GM12873 (cell line): ENCODE results near the gene ELOVL3.

Source experiments
- TF ChIP-seq, protein P1 (sequence below): IDR thresholded peaks from 2 replicates; pipeline ENCODE4 v1.5.1; 2012; ENCODE audit warnings: low read depth, mild to moderate bottlenecking, moderate library complexity, low read length, control low read depth; ENCODE audit not compliant: insufficient read depth; ENCODE audit errors: missing control alignments

Gene ELOVL3

DNA sequence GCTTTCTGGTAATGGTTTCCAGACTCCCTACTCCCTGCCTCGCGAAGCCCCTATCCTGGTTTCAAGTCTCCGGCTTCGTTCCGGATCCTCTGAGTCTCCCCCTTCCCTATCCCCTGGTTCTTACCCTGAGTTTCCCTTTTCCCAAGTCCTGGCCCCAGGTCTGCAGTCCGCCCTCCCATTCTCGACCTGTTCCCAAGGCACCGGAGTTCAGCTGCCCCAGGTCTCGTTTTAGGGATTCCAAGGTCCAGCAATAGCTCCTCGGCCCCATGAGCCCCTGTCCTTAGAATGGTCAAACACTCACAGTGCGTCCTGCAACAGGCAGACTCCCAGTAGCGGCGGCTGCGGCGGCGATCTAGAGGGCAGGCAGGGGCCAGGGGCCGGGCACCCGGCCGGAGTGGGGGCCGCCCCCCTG is 14.9 kb downstream of the ELOVL3 start:
- TF ChIP-seq, protein P1, sequence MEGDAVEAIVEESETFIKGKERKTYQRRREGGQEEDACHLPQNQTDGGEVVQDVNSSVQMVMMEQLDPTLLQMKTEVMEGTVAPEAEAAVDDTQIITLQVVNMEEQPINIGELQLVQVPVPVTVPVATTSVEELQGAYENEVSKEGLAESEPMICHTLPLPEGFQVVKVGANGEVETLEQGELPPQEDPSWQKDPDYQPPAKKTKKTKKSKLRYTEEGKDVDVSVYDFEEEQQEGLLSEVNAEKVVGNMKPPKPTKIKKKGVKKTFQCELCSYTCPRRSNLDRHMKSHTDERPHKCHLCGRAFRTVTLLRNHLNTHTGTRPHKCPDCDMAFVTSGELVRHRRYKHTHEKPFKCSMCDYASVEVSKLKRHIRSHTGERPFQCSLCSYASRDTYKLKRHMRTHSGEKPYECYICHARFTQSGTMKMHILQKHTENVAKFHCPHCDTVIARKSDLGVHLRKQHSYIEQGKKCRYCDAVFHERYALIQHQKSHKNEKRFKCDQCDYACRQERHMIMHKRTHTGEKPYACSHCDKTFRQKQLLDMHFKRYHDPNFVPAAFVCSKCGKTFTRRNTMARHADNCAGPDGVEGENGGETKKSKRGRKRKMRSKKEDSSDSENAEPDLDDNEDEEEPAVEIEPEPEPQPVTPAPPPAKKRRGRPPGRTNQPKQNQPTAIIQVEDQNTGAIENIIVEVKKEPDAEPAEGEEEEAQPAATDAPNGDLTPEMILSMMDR, result no peak

DNA sequence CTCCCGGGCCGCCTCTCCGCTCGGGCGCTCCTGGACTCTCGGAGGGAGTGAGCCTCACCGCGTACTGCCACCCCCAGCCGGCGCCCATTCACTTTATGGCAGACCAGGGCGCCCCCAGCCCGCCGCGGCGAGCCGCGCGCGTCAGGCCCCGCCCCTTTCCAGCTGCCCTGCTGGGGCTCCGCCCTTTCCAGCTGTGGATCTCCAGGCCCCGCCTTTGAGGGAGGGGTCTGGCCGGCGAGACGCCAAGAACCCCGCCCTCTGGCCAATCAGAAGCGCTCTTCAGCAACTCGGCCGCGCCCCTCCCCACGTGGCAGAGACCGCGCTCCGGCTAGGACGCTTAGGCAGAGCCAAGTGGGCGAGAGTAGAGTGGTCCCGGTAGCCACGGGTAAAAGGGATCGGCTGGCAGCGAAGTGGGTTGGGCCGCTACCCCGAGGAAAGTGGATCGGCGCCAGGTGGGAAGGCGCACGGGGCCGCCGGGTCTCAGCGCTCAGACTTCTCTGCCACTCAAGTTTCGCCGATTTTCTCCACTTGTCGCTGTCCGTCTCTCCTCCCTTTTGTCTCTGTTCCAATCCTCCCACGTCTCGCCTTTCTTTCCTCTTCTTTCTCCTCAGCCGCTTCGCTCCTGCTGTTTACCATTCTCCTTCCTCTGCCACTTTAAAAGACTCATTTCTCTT is 15.5 kb downstream of the ELOVL3 start, which contains the start of gene PITX3:
Gene PITX3, minus strand, starts transcription at position 69 of the 674 bp plus-strand sequence. CDS start 9,432 bp downstream, outside the sequence.
- TF ChIP-seq, protein P1, result no peak

DNA sequence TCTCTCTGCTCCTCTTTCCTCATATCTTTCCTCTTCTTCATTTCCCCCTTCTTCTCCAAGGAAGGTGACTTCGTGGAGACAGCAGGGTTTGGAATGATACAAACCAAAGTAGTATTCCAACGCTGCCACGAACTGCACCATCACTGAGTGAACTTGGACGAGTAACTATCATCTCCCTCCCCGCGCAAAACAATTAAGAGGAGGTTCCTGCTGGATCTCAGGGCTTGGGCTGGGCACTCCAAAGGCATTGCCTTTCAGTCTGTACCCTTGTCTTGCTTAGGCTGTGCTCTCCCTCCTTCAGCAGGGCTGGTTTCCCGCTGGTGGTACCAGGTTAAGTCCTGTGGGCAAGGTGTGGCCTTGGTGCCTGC is 16.0 kb downstream of the ELOVL3 start:
- TF ChIP-seq, protein P1, result no peak

DNA sequence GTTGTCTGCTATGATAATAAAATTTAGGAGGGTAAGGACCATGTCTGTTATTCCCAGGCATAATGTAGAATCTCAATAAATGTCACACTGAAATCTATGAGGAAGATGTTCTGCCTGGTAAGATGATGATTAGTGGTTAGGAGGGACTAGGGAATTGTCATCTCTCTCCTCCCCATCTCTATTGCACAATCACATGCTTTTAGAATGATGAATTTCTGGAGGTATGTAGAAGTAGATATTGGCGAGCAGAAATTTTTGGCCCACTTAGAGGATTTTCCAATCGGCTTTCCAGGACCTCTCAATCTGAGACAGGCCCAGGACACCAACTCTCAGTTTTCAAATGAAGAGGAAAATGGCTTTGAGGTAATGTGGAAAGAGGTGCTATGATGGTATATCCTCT is 17.2 kb downstream of the ELOVL3 start:
- TF ChIP-seq, protein P1, result no peak

DNA sequence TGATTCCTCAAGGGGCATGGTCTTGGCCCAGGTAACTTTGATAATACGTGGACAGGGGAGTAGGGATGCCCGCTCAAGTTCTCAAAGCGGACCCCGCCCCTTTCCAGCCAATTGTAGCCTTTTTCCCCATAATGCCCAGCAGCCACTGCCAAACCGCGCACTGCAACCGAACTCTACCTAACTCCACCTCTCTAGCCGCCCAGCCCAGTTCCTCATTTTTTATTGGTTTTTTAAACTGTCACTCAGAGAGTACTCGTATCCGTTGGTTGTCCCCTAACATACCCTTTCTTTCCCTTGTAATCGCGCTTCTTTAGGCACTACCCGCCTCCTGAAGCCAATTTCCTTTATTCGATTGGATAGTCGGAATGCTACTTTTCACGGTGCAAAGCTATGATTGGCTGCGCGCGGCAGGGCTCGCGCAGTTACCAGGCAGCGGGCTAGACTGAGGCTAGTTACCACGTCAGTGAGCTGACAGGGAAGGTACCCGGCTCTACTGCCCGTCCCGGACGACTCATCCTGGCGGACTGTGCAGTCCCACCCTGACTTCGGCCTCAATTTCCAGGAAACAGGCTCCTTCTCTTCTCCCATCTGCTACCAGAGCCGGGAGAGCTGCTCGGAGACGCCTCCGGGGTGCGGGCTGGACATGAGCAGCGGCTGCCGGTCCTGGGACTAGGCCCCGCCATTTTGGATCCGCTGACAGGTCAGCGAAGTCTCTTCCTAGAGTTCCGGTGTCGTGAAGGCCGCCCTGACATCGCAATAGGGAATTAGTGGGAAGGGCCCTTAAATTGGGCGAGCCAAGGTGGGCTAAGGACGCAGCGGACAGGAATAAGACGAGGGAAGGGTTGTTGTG is 19.2 kb downstream of the ELOVL3 start, which contains the start of gene GBF1:
Gene GBF1, plus strand, starts transcription at position 451 of the 850 bp plus-strand sequence. CDS start 13,407 bp downstream, outside the sequence.
- TF ChIP-seq, protein P1, result no peak

DNA sequence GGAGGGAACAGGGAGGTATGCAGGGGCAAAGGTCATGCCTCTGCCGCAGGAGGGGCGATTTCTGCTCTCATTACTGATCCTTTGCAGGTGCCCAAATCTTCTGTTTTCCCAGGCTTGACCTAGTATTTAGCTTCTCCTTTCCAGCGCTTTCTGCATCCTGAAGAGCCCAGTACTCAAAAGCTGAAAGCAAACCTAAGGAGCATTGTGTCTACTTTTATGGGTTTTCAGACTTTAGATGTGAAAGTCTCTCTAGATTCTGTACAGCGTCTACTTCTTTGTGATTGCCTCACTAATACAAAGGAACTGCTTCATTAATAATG is 19.8 kb downstream of the ELOVL3 start:
- TF ChIP-seq, protein P1, result no peak

DNA sequence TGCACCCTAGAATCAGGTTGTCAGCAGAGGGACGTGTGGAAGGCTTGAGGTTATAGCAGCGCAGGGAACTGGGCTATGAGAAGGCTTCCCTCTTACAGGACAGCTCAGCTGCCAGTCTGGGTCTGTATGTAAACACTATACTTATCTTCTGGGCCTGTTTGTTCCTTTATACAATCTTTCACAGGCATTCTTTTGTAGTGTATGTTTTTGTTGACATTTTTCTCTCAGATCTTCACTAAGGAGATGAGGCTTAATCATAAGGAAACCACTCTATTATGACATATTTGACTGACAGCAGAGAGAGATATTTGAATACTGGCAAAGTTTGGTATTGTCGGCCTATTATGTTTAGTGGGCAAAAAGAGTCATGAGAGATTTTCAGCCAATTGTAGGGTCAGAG is 20.2 kb downstream of the ELOVL3 start:
- TF ChIP-seq, protein P1, result no peak
